Right atrium auricular region (tissue), 2 donors: ENCODE measurements around the gene PKP3. TPM values are rescaled to one million over a fixed set of nuclear protein-coding genes. Genes with fewer than 3 reads are reported as not detected.
"Not testable (repeated sequence)": the region's sequence is repeated elsewhere in the genome, so short reads cannot be mapped to it uniquely, and the experiment has no call there.

Experiments used
- DNase-seq: peaks from one replicate; pipeline ENCODE4 v3.0.0-alpha.2; 2019; ENCODE audit warnings: low spot score
- H3K27ac ChIP-seq, 2 donors: fragments of 200-600 bp; sonication (generic); 1 replicate in 1 of 2; 2 replicates in 1 of 2; pipeline ENCODE4 v1.5.1; 2016 to 2019
- H3K27me3 ChIP-seq, 2 donors: fragments of 200-600 bp; sonication (generic); one replicate each; pipeline versions ENCODE4 v1.5.1 to v1.6.0; 2017 to 2019
- H3K36me3 ChIP-seq: fragments of 200-600 bp; sonication (generic); one replicate; pipeline ENCODE4 v1.5.1; 2016
- H3K4me1 ChIP-seq, 2 donors: fragments of 200-600 bp; sonication (generic); one replicate each; pipeline versions ENCODE4 v1.5.1 to v1.6.0; 2017 to 2019
- H3K4me3 ChIP-seq, 2 donors: fragments of 200-600 bp; sonication (generic); 1 replicate in 1 of 2; 2 replicates in 1 of 2; pipeline ENCODE4 v1.5.1; 2017 to 2019; ENCODE audit warnings: mild to moderate bottlenecking in 1 of 2, moderate library complexity in 1 of 2
- H3K9me3 ChIP-seq, 2 donors: fragments of 200-600 bp; sonication (generic); one replicate each; pipeline ENCODE4 v1.5.1; 2019
- total RNA-seq, 2 donors: library from RNA; depleted of rRNA; stranded (reverse); fragments of >200 nt; gene quantifications; one replicate each; pipeline ENCODE4 v1.1.0, GENCODE V29; 2016
- TF ChIP-seq, protein P1 (sequence below), 2 donors: fragments of 200-600 bp; sonication (generic); IDR thresholded peaks; one replicate each; pipeline ENCODE4 v1.5.1; 2019; ENCODE audit warnings: antibody characterized with exemption in 2 of 2

Gene PKP3
- total RNA-seq, 2 donors from 2014 or later = 0.43 to 1.0 TPM

DNA sequence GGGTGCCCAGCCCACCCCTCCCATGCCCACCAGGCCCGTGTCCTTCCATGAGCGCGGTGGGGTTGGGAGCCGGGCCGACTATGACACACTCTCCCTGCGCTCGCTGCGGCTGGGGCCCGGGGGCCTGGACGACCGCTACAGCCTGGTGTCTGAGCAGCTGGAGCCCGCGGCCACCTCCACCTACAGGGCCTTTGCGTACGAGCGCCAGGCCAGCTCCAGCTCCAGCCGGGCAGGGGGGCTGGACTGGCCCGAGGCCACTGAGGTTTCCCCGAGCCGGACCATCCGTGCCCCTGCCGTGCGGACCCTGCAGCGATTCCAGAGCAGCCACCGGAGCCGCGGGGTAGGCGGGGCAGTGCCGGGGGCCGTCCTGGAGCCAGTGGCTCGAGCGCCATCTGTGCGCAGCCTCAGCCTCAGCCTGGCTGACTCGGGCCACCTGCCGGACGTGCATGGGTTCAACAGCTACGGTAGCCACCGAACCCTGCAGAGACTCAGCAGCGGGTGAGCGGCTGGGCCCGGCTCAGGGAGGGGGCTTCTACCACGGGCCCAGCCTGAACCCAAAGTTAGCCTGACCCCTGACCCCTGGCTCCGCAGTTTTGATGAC is 3.0 kb downstream of the PKP3 start:
- TF ChIP-seq, protein P1, sequence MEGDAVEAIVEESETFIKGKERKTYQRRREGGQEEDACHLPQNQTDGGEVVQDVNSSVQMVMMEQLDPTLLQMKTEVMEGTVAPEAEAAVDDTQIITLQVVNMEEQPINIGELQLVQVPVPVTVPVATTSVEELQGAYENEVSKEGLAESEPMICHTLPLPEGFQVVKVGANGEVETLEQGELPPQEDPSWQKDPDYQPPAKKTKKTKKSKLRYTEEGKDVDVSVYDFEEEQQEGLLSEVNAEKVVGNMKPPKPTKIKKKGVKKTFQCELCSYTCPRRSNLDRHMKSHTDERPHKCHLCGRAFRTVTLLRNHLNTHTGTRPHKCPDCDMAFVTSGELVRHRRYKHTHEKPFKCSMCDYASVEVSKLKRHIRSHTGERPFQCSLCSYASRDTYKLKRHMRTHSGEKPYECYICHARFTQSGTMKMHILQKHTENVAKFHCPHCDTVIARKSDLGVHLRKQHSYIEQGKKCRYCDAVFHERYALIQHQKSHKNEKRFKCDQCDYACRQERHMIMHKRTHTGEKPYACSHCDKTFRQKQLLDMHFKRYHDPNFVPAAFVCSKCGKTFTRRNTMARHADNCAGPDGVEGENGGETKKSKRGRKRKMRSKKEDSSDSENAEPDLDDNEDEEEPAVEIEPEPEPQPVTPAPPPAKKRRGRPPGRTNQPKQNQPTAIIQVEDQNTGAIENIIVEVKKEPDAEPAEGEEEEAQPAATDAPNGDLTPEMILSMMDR (IDR thresholded peaks at IDR 0.05) = peak; percentile 24 to 71
- Histone ChIP-seq H3K27ac (no peak overlapping the region), H3K4me3 (peak overlapping the region; percentile 30 to 50), H3K36me3 (no peaks in the 10 kb centered on the region), H3K27me3 (peaks cover 0 to 15% of the 10 kb centered on the region in 2 donors), H3K4me1 (peaks cover 0 to 22% of the 10 kb centered on the region in 2 donors), H3K9me3 (no peaks in the 10 kb centered on the region)
- DNase-seq = no peak

DNA sequence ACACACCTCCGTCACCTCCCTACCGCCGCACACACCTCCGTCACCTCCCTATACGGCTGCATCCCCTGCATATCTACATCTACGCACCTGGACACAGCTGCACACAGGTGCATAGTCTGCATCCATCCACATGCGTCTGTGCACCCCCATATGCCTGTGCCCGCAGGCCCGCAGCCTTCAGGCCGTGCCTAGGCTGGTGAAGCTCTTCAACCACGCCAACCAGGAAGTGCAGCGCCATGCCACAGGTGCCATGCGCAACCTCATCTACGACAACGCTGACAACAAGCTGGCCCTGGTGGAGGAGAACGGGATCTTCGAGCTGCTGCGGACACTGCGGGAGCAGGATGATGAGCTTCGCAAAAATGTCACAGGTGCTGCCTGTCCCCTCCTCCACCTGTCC is 4.8 kb downstream of the PKP3 start:
- Histone ChIP-seq H3K9me3 (no peaks in the 10 kb centered on the region), H3K27ac (no peak overlapping the region), H3K4me3 (no peak overlapping the region), H3K36me3 (no peaks in the 10 kb centered on the region), H3K27me3 (peaks cover 0 to 15% of the 10 kb centered on the region in 2 donors), H3K4me1 (peaks cover 0 to 22% of the 10 kb centered on the region in 2 donors)
- TF ChIP-seq, protein P1 (IDR thresholded peaks at IDR 0.05) = no peak
- no peak for DNase-seq

DNA sequence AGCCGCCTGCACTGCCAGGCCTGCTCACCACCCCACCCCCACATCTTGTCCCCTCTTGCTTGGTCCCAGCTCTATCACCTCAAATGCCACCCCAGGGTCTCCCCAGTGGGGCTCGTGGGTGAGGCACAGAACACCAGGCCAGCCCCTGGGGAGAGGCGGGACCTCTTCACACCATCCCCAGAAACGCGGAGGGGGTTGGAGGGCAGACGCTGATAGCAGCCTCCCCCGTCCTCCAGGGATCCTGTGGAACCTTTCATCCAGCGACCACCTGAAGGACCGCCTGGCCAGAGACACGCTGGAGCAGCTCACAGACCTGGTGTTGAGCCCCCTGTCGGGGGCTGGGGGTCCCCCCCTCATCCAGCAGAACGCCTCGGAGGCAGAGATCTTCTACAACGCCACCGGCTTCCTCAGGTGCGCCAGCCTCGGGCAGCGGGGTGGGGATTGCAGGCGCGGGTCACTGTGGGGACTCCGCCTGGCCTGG is 5.8 kb downstream of the PKP3 start:
- TF ChIP-seq, protein P1 (IDR thresholded peaks at IDR 0.05) = no peak
- no peak overlapping the region for H3K27ac ChIP-seq
- no peak overlapping the region for H3K4me3 ChIP-seq
- no peaks in the 10 kb centered on the region for H3K36me3 ChIP-seq
- H3K4me1 ChIP-seq = peaks cover 0 to 22% of the 10 kb centered on the region in 2 donors
- H3K9me3 ChIP-seq = no peaks in the 10 kb centered on the region
- DNase-seq = no peak
- H3K27me3 ChIP-seq = peaks cover 0 to 15% of the 10 kb centered on the region in 2 donors

DNA sequence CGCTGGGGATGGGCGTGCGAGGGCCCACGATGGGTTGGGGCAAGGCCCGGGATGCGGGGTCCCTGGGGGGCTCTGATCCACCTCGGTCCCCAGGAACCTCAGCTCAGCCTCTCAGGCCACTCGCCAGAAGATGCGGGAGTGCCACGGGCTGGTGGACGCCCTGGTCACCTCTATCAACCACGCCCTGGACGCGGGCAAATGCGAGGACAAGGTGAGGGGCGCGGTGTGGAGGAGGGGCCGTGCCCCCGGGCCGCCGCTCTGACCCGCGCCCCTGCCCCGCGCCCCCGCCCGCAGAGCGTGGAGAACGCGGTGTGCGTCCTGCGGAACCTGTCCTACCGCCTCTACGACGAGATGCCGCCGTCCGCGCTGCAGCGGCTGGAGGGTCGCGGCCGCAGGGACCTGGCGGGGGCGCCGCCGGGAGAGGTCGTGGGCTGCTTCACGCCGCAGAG is 6.3 kb downstream of the PKP3 start:
- TF ChIP-seq, protein P1 (IDR thresholded peaks at IDR 0.05) = no peak
- no peak overlapping the region for H3K27ac ChIP-seq
- peaks cover 0 to 22% of the 10 kb centered on the region in 2 donors for H3K4me1 ChIP-seq
- no peaks in the 10 kb centered on the region for H3K36me3 ChIP-seq
- H3K9me3 ChIP-seq = no peaks in the 10 kb centered on the region
- no peak overlapping the region for H3K4me3 ChIP-seq
- DNase-seq = no peak
- H3K27me3 ChIP-seq = peaks cover 0 to 15% of the 10 kb centered on the region in 2 donors

DNA sequence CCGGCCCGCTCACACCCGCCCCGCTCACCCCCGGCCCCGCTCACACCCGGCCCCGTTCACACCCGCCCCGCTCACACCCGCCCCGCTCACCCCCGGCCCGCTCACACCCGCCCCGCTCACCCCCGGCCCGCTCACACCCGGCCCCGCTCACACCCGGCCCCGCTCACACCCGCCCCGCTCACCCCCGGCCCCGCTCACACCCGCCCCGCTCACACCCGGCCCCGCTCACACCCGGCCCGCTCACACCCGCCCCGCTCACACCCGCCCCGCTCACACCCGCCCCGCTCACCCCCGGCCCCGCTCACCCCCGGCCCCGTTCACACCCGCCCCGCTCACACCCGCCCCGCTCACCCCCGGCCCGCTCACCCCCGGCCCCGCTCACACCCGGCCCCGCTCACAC is 7.2 kb downstream of the PKP3 start:
- Histone ChIP-seq H3K27me3 (peaks cover 0 to 15% of the 10 kb centered on the region in 2 donors), H3K4me1 (peaks cover 0 to 28% of the 10 kb centered on the region in 2 donors)
- H3K36me3 ChIP-seq, H3K9me3 ChIP-seq, DNase-seq, H3K4me3 ChIP-seq, H3K27ac ChIP-seq: not testable (repeated sequence)

DNA sequence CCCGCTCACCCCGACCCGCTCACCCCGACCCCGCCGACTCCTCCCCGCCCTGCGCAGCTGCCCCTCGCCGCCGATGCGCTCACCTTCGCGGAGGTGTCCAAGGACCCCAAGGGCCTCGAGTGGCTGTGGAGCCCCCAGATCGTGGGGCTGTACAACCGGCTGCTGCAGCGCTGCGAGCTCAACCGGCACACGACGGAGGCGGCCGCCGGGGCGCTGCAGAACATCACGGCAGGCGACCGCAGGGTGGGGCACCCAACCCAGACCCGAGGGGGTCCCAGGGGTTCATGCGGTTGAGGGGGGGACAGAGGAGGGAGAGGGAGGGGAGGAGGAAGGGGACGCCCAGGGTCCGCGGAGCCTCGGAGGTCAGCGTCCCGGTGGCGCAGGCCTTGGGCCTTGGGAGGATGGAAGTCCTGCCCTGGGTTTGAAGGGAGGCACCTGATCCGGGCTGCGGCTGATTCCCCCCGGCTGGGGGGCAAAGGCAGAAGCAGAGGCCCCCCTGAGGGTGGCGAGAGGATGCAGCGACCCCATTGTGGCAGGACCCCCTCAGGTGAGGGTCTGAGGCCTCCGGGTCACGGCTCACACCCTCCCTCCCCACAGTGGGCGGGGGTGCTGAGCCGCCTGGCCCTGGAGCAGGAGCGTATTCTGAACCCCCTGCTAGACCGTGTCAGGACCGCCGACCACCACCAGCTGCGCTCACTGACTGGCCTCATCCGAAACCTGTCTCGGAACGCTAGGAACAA is 9.2 kb downstream of the PKP3 start:
- no peak for DNase-seq
- H3K36me3 ChIP-seq = no peaks in the 10 kb centered on the region
- peaks cover 0 to 26% of the 10 kb centered on the region in 2 donors for H3K4me1 ChIP-seq
- H3K27me3 ChIP-seq = peaks cover 0 to 15% of the 10 kb centered on the region in 2 donors
- no peaks in the 10 kb centered on the region for H3K9me3 ChIP-seq
- TF ChIP-seq, protein P1 (IDR thresholded peaks at IDR 0.05) = no peak
- H3K27ac ChIP-seq = no peak overlapping the region
- H3K4me3 ChIP-seq = no peak overlapping the region
